GM12878 (cell line): ENCODE data around the gene HYDIN.
"Not testable (repeated sequence)": the region's sequence is repeated elsewhere in the genome, so short reads cannot be mapped to it uniquely, and the experiment has no call there.

Experiments
- CREM ChIP-seq: IDR thresholded peaks from 2 replicates; pipeline ENCODE4 v1.6.1; 2014; ENCODE audit warnings: antibody characterized with exemption, low read depth
- LARP7 ChIP-seq: fragments of 450-650 bp; IDR thresholded peaks from 2 replicates; pipeline ENCODE4 v1.6.1; 2017; ENCODE audit warnings: mild to moderate bottlenecking
- MXI1 ChIP-seq: fragments of 150-350 bp; IDR thresholded peaks from 2 replicates; pipeline ENCODE4 v1.6.1; 2011; ENCODE audit warnings: low read depth, mild to moderate bottlenecking, inconsistent platforms, low read length, improper control_type of control experiment
- MYC ChIP-seq: IDR thresholded peaks from 2 replicates; pipeline ENCODE4 v1.6.1; 2011; ENCODE audit warnings: mild to moderate bottlenecking, low read length, moderate library complexity, inconsistent platforms; ENCODE audit not compliant: insufficient read depth, insufficient replicate concordance, insufficient read length, severe bottlenecking
- POLR2AphosphoS5 ChIP-seq: IDR thresholded peaks from 2 replicates; pipeline ENCODE4 v1.6.1; 2011; ENCODE audit warnings: mild to moderate bottlenecking, low read length, inconsistent platforms
- RFX5 ChIP-seq: IDR thresholded peaks from 2 replicates; pipeline ENCODE4 v1.6.1; 2011; ENCODE audit warnings: low read depth, low read length, improper control_type of control experiment
- SMAD1 ChIP-seq: fragments of 450-650 bp; IDR thresholded peaks from 2 replicates; pipeline ENCODE4 v1.6.1; 2018; ENCODE audit warnings: mild to moderate bottlenecking, low read depth; ENCODE audit not compliant: partially characterized antibody
- SMARCA5 ChIP-seq: fragments of 450-650 bp; IDR thresholded peaks from 2 replicates; pipeline ENCODE4 v1.6.1; 2017; ENCODE audit warnings: mild to moderate bottlenecking
- SUZ12 ChIP-seq: fragments of 200-600 bp; sonication (generic); IDR thresholded peaks from one replicate; pipeline ENCODE4 v1.6.1; 2018; ENCODE audit warnings: antibody characterized with exemption, mild to moderate bottlenecking; ENCODE audit not compliant: unreplicated experiment
- TAF1 ChIP-seq: IDR thresholded peaks from 2 replicates; pipeline ENCODE4 v1.6.1; 2011; ENCODE audit warnings: mild to moderate bottlenecking, low read depth, low read length, borderline replicate concordance
- TBL1XR1 ChIP-seq: IDR thresholded peaks from 2 replicates; pipeline ENCODE4 v1.6.1; 2012; ENCODE audit warnings: low read depth, low read length, improper control_type of control experiment
- TCF7 ChIP-seq: IDR thresholded peaks from 2 replicates; pipeline ENCODE4 v1.6.1; 2014; ENCODE audit warnings: antibody characterized with exemption, borderline replicate concordance
- TF ChIP-seq, protein P1 (sequence below), 3 experiments: IDR thresholded peaks in 2 of 3; conservative IDR thresholded peaks in 1 of 3; 2 replicates each; pipeline ENCODE4 v1.5.1; 2011; ENCODE audit warnings: low read depth in 3 of 3, low read length in 3 of 3, mild to moderate bottlenecking in 3 of 3, control low read depth in 2 of 3, moderate library complexity in 2 of 3, inconsistent platforms in 1 of 3, mixed read lengths in 1 of 3; ENCODE audit not compliant: control insufficient read depth in 2 of 3, insufficient read depth in 1 of 3; ENCODE audit errors: extremely low read depth in 1 of 3
- TF ChIP-seq, protein P2 (sequence below): IDR thresholded peaks from 2 replicates; pipeline ENCODE4 v1.6.1; 2011; ENCODE audit warnings: low read depth, mild to moderate bottlenecking, low read length, moderate library complexity, borderline replicate concordance; ENCODE audit errors: extremely low read depth

DNA sequence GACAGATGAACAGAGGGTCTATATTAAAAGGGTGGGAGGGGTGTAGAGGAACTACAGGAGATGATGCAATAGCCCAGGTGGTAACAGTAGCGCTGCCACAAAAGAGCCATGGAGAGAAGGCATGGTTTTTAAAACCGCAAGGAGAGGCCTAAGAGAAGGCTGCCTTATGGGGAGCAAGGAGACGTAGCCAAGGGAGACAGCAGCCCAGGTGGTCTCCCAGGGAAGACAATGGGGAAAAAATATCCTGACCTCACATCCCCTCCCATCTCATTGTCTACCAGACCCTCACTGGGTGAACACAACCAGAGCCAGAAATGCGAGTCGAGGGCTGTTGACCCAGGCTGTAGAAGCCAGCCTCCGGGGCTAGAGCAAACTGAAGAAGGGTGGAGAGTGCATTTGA, 77.2 kb downstream of the HYDIN start:
- TF ChIP-seq, protein P1, sequence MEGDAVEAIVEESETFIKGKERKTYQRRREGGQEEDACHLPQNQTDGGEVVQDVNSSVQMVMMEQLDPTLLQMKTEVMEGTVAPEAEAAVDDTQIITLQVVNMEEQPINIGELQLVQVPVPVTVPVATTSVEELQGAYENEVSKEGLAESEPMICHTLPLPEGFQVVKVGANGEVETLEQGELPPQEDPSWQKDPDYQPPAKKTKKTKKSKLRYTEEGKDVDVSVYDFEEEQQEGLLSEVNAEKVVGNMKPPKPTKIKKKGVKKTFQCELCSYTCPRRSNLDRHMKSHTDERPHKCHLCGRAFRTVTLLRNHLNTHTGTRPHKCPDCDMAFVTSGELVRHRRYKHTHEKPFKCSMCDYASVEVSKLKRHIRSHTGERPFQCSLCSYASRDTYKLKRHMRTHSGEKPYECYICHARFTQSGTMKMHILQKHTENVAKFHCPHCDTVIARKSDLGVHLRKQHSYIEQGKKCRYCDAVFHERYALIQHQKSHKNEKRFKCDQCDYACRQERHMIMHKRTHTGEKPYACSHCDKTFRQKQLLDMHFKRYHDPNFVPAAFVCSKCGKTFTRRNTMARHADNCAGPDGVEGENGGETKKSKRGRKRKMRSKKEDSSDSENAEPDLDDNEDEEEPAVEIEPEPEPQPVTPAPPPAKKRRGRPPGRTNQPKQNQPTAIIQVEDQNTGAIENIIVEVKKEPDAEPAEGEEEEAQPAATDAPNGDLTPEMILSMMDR (IDR thresholded peaks at IDR 0.05 in 2 of 3, conservative IDR thresholded peaks at IDR 0.05 in 1 of 3; ENCODE audit: control insufficient read depth in 2 of 3, extremely low read depth in 1 of 3, insufficient read depth in 1 of 3, low read depth in 3 of 3, low read length in 3 of 3) = not testable (repeated sequence)
- TF ChIP-seq, protein P2, sequence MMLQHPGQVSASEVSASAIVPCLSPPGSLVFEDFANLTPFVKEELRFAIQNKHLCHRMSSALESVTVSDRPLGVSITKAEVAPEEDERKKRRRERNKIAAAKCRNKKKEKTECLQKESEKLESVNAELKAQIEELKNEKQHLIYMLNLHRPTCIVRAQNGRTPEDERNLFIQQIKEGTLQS = not testable (repeated sequence)
- TF ChIP-seq CREM, SMAD1, POLR2AphosphoS5, SUZ12, MXI1, MYC, SMARCA5, TAF1, RFX5, TCF7, TBL1XR1, LARP7: not testable (repeated sequence)
